ENCODE data around the gene IL10RB.
A peak's percentile ranks its signal among the peaks of the same experiment; 100 is the strongest.
"Not testable (repeated sequence)": the region's sequence is repeated elsewhere in the genome, so short reads cannot be mapped to it uniquely, and the experiment has no call there.

IL10RB gene

GRCh38 chr21:33315946-33316710 lies 50.0 kb downstream of the IL10RB start:
- H3K36me3 ChIP-seq (ENCODE audit: control insufficient read depth, insufficient read depth, low read length) = no peaks in the 10 kb centered on the region
- H3K27ac ChIP-seq (ENCODE audit: low read depth, low read length, severe bottlenecking) = no peak overlapping the region
- WGBS, 2 experiments (ENCODE audit: insufficient coverage in 2 of 2) = 86 to 92% methylated on average over 3 of the region's 5 CpGs
- no peaks in the 10 kb centered on the region for H3K4me1 ChIP-seq (ENCODE audit: control insufficient read depth, insufficient read depth, low read length, poor library complexity, severe bottlenecking)
- no peaks in the 10 kb centered on the region for H3K9me3 ChIP-seq (ENCODE audit: control insufficient read depth, low read length)
- H3K4me3 ChIP-seq (ENCODE audit: extremely low read depth, insufficient read depth, low read length, poor library complexity, severe bottlenecking) = no peak overlapping the region

GRCh38 chr21:33317145-33317544 lies 51.0 kb downstream of the IL10RB start:
- Histone ChIP-seq H3K4me1 (ENCODE audit: control insufficient read depth, insufficient read depth, low read length, poor library complexity, severe bottlenecking) (no peaks in the 10 kb centered on the region), H3K4me3 (ENCODE audit: extremely low read depth, insufficient read depth, low read length, poor library complexity, severe bottlenecking) (no peak overlapping the region), H3K9me3 (ENCODE audit: control insufficient read depth, low read length) (no peaks in the 10 kb centered on the region), H3K27ac (ENCODE audit: low read depth, low read length, severe bottlenecking) (no peak overlapping the region), H3K36me3 (ENCODE audit: control insufficient read depth, insufficient read depth, low read length) (no peaks in the 10 kb centered on the region)
- 100% methylated on average over 3 of the region's 6 CpGs; no CpG with 5 or more reads in 1 of the 2 experiments for WGBS, 2 experiments (ENCODE audit: insufficient coverage in 2 of 2)

GRCh38 chr21:33317786-33318486 lies 51.8 kb downstream of the IL10RB start:
- no peak overlapping the region for H3K27ac ChIP-seq (ENCODE audit: low read depth, low read length, severe bottlenecking)
- H3K4me3 ChIP-seq (ENCODE audit: extremely low read depth, insufficient read depth, low read length, poor library complexity, severe bottlenecking) = no peak overlapping the region
- H3K4me1 ChIP-seq (ENCODE audit: control insufficient read depth, insufficient read depth, low read length, poor library complexity, severe bottlenecking) = no peaks in the 10 kb centered on the region
- no peaks in the 10 kb centered on the region for H3K36me3 ChIP-seq (ENCODE audit: control insufficient read depth, insufficient read depth, low read length)
- H3K9me3 ChIP-seq (ENCODE audit: control insufficient read depth, low read length) = no peaks in the 10 kb centered on the region
- 91 to 96% methylated on average over 8 to 11 of the region's 14 CpGs for WGBS, 2 experiments (ENCODE audit: insufficient coverage in 2 of 2)

GRCh38 chr21:33321005-33321404 lies 54.8 kb downstream of the IL10RB start:
- not testable (repeated sequence) for H3K4me3 ChIP-seq (ENCODE audit: extremely low read depth, insufficient read depth, low read length, poor library complexity, severe bottlenecking); H3K27ac ChIP-seq (ENCODE audit: low read depth, low read length, severe bottlenecking); H3K9me3 ChIP-seq (ENCODE audit: control insufficient read depth, low read length); H3K36me3 ChIP-seq (ENCODE audit: control insufficient read depth, insufficient read depth, low read length); H3K4me1 ChIP-seq (ENCODE audit: control insufficient read depth, insufficient read depth, low read length, poor library complexity, severe bottlenecking)
- 80 to 83% methylated on average over 9 of the region's 17 CpGs for WGBS, 2 experiments (ENCODE audit: insufficient coverage in 2 of 2)

GRCh38 chr21:33323610-33324009 lies 57.4 kb downstream of the IL10RB start:
- H3K4me1 ChIP-seq (ENCODE audit: control insufficient read depth, insufficient read depth, low read length, poor library complexity, severe bottlenecking); H3K4me3 ChIP-seq (ENCODE audit: extremely low read depth, insufficient read depth, low read length, poor library complexity, severe bottlenecking); H3K36me3 ChIP-seq (ENCODE audit: control insufficient read depth, insufficient read depth, low read length); H3K27ac ChIP-seq (ENCODE audit: low read depth, low read length, severe bottlenecking); H3K9me3 ChIP-seq (ENCODE audit: control insufficient read depth, low read length): not testable (repeated sequence)

GRCh38 chr21:33324291-33325221 lies 58.4 kb downstream of the IL10RB start, which contains the start of gene IFNAR1:
Gene IFNAR1, plus strand, starts transcription at chr21:33324970. Its CDS starts 86 bp downstream, at chr21:33325056.
- peaks cover 7% of the 10 kb centered on the region for H3K36me3 ChIP-seq (ENCODE audit: control insufficient read depth, insufficient read depth, low read length)
- H3K27ac ChIP-seq (ENCODE audit: low read depth, low read length, severe bottlenecking) = peak within 1 kb of the TSS; percentile 92
- peaks cover 9% of the 10 kb centered on the region for H3K4me1 ChIP-seq (ENCODE audit: control insufficient read depth, insufficient read depth, low read length, poor library complexity, severe bottlenecking)
- WGBS, 2 experiments (ENCODE audit: insufficient coverage in 2 of 2) = 0% methylated on average over 24 to 66 of the region's 86 CpGs
- peak within 1 kb of the TSS; percentile 86 for H3K4me3 ChIP-seq (ENCODE audit: extremely low read depth, insufficient read depth, low read length, poor library complexity, severe bottlenecking)
- H3K9me3 ChIP-seq (ENCODE audit: control insufficient read depth, low read length) = no peaks in the 10 kb centered on the region

GRCh38 chr21:33325222-33326067 lies 59.3 kb downstream of the IL10RB start:
- peak overlapping the region; percentile 61 for H3K27ac ChIP-seq (ENCODE audit: low read depth, low read length, severe bottlenecking)
- no peaks in the 10 kb centered on the region for H3K9me3 ChIP-seq (ENCODE audit: control insufficient read depth, low read length)
- peaks cover 9% of the 10 kb centered on the region for H3K4me1 ChIP-seq (ENCODE audit: control insufficient read depth, insufficient read depth, low read length, poor library complexity, severe bottlenecking)
- H3K36me3 ChIP-seq (ENCODE audit: control insufficient read depth, insufficient read depth, low read length) = peaks cover 14% of the 10 kb centered on the region
- peak overlapping the region; percentile 86 for H3K4me3 ChIP-seq (ENCODE audit: extremely low read depth, insufficient read depth, low read length, poor library complexity, severe bottlenecking)
- WGBS, 2 experiments (ENCODE audit: insufficient coverage in 2 of 2) = 1% methylated on average over 18 to 28 of the region's 28 CpGs

- no peak overlapping the region for H3K4me3 ChIP-seq (ENCODE audit: extremely low read depth, insufficient read depth, low read length, poor library complexity, severe bottlenecking)
- 93 to 94% methylated on average over 3 of the region's 3 CpGs for WGBS, 2 experiments (ENCODE audit: insufficient coverage in 2 of 2)
- peaks cover 9% of the 10 kb centered on the region for H3K4me1 ChIP-seq (ENCODE audit: control insufficient read depth, insufficient read depth, low read length, poor library complexity, severe bottlenecking)
- H3K36me3 ChIP-seq (ENCODE audit: control insufficient read depth, insufficient read depth, low read length) = peaks cover 33% of the 10 kb centered on the region
- H3K9me3 ChIP-seq (ENCODE audit: control insufficient read depth, low read length) = peaks cover 14% of the 10 kb centered on the region
- no peak overlapping the region for H3K27ac ChIP-seq (ENCODE audit: low read depth, low read length, severe bottlenecking)
These were observed 61.2 kb downstream of the IL10RB start for GRCh38 chr21:33327326-33327725.

- H3K4me1 ChIP-seq (ENCODE audit: control insufficient read depth, insufficient read depth, low read length, poor library complexity, severe bottlenecking) = peaks cover 9% of the 10 kb centered on the region
- peaks cover 20% of the 10 kb centered on the region for H3K9me3 ChIP-seq (ENCODE audit: control insufficient read depth, low read length)
- no peak overlapping the region for H3K4me3 ChIP-seq (ENCODE audit: extremely low read depth, insufficient read depth, low read length, poor library complexity, severe bottlenecking)
- no peak overlapping the region for H3K27ac ChIP-seq (ENCODE audit: low read depth, low read length, severe bottlenecking)
- peaks cover 35% of the 10 kb centered on the region for H3K36me3 ChIP-seq (ENCODE audit: control insufficient read depth, insufficient read depth, low read length)
- WGBS, 2 experiments (ENCODE audit: insufficient coverage in 2 of 2) = 97 to 98% methylated on average over 3 to 4 of the region's 7 CpGs
These were observed 61.7 kb downstream of the IL10RB start for GRCh38 chr21:33327792-33328433.

All from mesodermal cell (in vitro differentiated cells).